Stimulated activated CD4-positive, alpha-beta T cell treated with anti-CD3 and anti-CD28 coated beads, Interleukin-2, amount 100 ng/mL, for 24 hours (primary cell): Measurements from ENCODE around the gene ZMYM4.
"Not testable (repeated sequence)": the region's sequence is repeated elsewhere in the genome, so short reads cannot be mapped to it uniquely, and the experiment has no call there.

ENCODE experiments used
- DNase-seq, 2 donors: peaks; one replicate each; pipeline ENCODE4 v3.0.0-alpha.2; 2020

ZMYM4 gene

DNA sequence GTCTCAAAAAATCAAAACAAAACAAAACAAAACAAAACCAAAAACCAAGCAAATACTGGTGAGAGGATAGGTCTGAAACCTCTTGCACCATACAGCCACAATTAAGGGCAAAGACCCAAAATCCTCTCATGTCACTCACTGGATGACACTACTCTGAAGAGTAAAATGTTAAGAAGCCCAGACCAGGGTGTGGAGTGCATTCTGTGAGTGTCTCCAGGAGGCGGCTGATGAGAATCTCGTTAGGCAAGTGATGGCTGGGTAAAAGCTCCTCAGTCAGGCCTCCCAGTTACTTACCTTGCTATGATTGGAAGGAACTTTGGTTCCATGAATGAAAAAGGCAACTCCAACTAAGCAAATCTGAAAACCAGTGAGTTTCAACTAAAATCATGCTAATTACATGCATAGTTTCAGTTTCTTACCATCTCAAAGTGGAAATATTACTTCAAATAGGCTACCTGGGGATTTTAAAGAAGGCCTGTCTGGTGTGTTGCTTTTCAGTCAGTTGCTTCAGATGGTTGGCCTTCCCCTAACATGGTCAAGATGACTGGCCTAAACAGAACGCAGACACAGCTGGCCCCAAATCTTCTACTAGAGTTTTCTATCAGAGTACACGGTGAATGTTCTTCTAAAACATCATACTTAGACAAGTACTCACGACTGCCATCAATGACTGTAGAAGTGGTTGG is 193.6 kb downstream of the ZMYM4 start:
- no peak for DNase-seq

DNA sequence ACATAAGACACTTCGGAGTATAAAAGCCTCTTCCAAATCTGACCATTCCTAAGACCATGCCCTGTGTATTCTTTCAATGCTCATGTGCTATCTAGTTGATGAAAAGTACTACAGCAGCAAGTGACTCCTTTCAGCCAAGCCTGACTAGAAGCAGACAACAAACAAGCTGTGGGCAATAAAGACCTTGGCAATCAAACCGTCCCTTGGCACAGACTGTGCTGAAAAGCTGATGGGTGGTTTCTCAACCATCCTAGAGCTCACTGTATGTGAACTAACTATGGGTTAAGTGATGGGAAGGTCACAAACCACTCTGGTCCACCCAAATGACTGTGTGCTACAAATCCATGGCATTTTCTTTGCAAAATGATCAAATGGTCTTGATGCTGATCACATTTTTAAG is 194.7 kb downstream of the ZMYM4 start:
- DNase-seq: no peak

DNA sequence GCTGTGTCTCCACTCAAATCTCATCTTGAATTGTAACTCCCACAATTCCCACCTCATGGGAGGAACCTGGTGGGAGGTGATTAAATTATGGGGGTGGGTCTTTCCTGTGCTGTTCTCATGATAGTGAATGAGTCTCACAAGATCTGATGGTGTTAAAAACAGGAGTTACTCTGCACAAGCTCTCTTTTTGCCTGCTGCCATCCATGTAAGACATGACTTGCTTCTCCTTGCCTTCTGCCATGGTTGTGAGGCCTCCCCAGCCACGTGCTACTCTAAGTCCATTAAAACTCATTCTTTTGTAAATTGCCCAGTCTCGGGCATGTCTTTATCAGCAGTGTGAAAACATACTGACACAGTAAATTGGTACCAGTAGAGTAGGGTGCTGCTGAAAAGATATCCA is 195.2 kb downstream of the ZMYM4 start:
- DNase-seq: not testable (repeated sequence)

DNA sequence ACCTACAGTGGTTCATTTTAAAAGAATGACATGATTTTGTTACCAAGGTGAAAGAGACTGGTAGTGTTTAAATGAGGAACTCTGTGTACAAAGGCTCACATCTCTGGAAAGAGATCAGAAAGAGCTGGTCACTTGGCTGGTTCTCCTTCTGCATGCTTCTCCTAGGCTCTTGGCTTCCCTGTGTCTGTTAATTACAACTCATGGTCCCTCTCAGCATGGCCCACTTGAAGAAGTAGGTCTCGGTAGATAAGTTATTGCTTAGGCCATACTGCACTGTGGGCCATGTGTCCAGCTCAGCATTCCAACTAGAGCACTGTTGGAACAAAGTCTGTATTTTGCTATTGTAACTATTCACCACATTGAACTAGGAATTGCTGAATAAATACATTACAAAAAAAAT is 197.6 kb downstream of the ZMYM4 start:
- no peak for DNase-seq

DNA sequence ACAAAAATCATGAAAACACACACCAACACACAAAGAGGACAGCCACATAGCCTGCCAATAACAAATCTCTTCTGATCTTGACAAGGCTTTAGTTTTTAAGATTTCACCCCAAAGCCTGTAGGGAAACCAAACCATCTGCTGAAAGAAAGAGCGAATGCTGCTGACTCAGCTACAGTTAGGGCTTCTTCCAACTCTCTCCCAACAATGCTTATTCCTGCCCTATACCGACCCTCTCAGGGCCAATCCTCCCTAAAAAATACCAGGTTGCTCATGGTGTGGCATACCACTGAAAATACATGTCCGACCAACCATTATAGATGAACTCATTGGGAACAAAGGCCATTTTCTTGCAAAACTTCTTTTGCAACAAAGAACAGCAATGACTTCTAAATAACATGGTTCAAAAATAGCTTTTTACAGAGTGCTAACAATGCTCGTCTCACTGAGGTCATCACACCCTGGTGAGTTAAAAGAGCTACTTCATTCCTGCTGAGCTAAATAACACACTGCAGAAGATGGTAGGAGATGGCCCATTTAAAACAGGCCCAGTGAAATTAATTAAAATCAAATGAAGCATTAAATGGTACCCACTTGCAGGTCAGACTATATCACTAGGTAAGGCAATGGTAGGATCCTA is 202.6 kb downstream of the ZMYM4 start:
- DNase-seq: no peak
